AG04449 (cell line): ENCODE data around the gene TSPAN5.

Source experiments
- CTCF ChIA-PET: fragments of 350-600 bp; formaldehyde crosslinking; extraction: SDS; loops from one replicate; lab custom pipeline; 2021; ENCODE audit warnings: antibody characterized with exemption; lab: Yijun Ruan, JAX
- POLR2A ChIA-PET: fragments of 400-600, 350-600 bp; formaldehyde crosslinking; extraction: SDS; loops from one replicate; lab custom pipeline; 2020; ENCODE audit warnings: antibody characterized with exemption, inconsistent platforms; lab: Yijun Ruan, JAX
- DNase-seq: peaks from one replicate; pipeline ENCODE4 v3.0.0-alpha.2; 2010; ENCODE audit warnings: low read depth, low spot score
- H3K4me3 ChIP-seq: 2 replicates; pipeline ENCODE4 v1.5.1; 2011; ENCODE audit warnings: low read depth, mild to moderate bottlenecking, control low read depth, low read length
- TF ChIP-seq, protein P1 (sequence below): IDR thresholded peaks from one replicate; pipeline ENCODE4 v1.5.1; 2011; ENCODE audit warnings: mild to moderate bottlenecking, moderate library complexity, low read length, control low read depth, inconsistent platforms; ENCODE audit not compliant: insufficient read depth; ENCODE audit errors: missing control alignments

Gene TSPAN5

DNA sequence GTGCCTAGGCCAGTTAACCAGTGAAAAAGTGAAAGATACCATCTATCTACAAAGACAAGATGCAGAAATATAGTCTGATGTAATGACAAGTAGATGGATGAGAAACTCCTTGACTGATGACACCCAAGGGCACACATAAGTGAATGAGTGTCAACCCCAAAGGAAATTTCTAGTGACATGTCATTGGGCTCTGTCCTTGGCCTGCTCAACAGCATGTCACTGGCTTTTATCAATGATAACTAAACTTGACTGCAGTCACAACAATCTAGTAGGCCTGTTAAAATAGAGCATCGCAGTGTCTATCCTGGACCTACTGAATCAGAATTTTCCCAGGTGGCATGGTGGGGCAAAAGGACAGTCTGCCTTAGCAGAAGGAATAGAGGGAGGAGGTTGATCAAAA is 155.8 kb downstream of the TSPAN5 start:
- ChIA-PET CTCF (interaction anchor here (1.5 kb wide), 1 partner anchor 35 kb away, joined by 3 read pairs; no protein-coding TSS in a partner anchor), POLR2A (no interaction called here)
- TF ChIP-seq, protein P1, sequence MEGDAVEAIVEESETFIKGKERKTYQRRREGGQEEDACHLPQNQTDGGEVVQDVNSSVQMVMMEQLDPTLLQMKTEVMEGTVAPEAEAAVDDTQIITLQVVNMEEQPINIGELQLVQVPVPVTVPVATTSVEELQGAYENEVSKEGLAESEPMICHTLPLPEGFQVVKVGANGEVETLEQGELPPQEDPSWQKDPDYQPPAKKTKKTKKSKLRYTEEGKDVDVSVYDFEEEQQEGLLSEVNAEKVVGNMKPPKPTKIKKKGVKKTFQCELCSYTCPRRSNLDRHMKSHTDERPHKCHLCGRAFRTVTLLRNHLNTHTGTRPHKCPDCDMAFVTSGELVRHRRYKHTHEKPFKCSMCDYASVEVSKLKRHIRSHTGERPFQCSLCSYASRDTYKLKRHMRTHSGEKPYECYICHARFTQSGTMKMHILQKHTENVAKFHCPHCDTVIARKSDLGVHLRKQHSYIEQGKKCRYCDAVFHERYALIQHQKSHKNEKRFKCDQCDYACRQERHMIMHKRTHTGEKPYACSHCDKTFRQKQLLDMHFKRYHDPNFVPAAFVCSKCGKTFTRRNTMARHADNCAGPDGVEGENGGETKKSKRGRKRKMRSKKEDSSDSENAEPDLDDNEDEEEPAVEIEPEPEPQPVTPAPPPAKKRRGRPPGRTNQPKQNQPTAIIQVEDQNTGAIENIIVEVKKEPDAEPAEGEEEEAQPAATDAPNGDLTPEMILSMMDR: no peak
- no peak overlapping the region for H3K4me3 ChIP-seq
- DNase-seq: no peak

DNA sequence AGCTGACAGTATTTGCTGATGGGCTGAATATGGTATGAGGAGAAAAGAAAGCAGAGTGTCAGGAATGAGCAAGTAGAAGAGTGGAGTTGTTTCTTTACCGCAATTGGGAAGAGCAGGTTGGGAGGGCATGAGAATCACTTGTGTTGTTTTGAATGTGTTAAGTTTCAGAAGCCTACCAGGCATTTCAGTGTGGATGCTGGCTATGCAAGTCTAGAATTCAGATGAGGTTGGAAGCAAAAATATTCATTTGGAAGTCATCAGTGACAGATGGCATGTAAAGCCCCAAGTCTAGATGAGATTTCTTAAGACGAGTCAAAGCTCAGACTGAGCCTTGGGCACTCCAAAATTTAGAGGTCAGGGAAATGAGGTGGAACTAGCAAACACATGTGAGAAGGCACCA is 156.4 kb downstream of the TSPAN5 start:
- TF ChIP-seq, protein P1: no peak
- DNase-seq: no peak
- H3K4me3 ChIP-seq: no peak overlapping the region
- ChIA-PET CTCF (interaction anchor here (1.5 kb wide), 1 partner anchor 34 kb away, joined by 3 read pairs; no protein-coding TSS in a partner anchor), POLR2A (no interaction called here)

DNA sequence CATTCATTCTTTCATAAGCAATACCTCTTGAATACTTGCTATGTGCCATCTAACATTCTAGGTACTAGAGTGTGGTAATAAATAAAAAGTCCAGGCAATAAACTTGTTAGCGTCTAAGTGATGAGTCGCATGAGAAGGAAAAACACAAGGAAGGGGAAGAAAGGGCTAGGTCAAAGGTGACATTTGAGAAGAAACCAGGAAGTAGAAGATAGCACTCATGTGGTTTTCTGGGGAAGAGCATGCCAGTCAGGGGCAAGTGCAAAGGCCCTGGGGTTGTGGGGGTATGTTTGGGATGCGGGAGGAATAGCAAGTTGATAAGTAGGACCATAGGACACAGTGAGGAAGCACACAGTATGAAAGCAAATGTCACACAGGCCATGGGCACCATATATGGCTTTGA is 157.0 kb downstream of the TSPAN5 start:
- ChIA-PET CTCF (no interaction called here), POLR2A (no interaction called here)
- no peak for DNase-seq
- H3K4me3 ChIP-seq: no peak overlapping the region
- TF ChIP-seq, protein P1: no peak

DNA sequence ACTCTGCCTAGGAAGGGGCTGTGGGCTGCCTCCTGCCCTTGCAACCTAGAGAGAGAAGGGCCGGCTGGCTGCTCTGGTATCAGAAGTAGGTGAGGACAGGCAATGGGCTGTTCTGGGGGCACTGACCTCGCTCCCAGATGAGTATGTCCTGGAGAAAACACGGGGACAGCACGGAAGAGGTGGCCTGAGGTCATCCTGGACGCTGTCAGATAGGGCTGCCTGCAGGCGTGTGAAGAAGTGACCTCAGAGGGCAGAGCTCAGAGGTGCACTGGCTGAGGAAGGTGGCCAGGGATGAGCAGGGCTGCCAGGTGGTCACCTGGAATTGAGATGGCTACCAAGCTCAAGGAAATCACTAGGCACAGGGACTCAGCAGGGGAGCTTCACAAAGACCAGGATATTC is 159.6 kb downstream of the TSPAN5 start:
- ChIA-PET POLR2A (no interaction called here), CTCF (interaction anchor here (1.4 kb wide), 1 partner anchor 31 kb away, joined by 4 read pairs; no protein-coding TSS in a partner anchor)
- no peak overlapping the region for H3K4me3 ChIP-seq
- DNase-seq: no peak
- TF ChIP-seq, protein P1: no peak

DNA sequence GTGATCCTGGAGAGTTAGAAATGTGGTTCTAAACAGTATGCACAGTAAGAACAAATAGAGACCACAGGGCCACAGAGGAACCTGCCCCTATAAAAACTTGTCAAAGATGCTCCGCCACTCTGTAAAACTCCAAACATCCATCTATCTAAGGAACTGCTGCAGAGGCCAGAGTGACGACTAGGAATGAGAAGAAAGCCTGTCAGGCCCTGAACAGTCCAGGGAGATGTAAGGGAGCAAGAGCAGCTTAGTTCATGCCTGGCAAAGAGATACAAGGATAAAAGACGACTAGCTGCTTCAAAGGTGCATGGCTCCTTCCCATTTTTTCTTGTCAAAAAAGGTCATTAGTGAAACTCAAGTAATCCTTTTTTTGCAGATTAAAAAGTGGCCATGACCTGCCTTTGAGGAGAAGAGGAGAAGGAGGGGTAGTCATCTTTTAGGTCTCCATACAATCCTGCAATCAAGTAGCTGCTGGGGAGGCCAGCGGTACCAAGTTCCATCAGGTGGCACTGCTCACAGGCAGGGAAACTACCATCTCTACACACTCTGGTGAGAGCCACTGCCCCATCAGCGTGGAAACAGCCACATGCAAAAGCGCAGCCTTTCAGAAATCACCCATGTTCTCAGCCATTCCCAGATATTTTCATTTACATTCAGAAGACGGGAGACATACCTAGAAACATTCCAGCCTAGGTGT is 162.1 kb downstream of the TSPAN5 start:
- H3K4me3 ChIP-seq: no peak overlapping the region
- CTCF ChIA-PET: interaction anchor here (1.4 to 2.0 kb wide), 2 partner anchors 10 to 29 kb away, joined by 3 to 7 read pairs; no protein-coding TSS in a partner anchor
- no peak for DNase-seq
- TF ChIP-seq, protein P1: no peak
- POLR2A ChIA-PET: no interaction called here

DNA sequence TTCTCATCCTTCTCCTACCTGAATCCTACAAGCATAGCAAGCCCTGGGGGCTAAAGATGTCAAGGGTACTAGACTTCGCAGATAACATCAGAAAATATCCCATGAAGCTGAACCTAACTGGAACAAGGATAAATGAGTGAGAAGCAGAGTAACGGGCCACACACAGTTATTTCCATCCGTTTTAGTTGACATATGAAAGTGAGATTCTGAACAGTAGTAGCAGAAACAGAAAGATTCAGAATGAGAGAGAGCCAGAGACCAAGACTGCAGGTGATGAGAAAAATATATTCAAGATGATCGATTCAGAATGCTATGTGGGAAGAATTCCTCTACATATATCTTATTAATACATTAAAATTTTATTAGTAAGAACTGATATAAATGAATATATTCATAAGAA is 165.1 kb downstream of the TSPAN5 start:
- ChIA-PET POLR2A (no interaction called here), CTCF (interaction anchor here (1.2 kb wide), 1 partner anchor 13 kb away, joined by 3 read pairs; no protein-coding TSS in a partner anchor)

More for the DNA sequence above, 165.1 kb downstream of the TSPAN5 start:
- no peak for DNase-seq
- H3K4me3 ChIP-seq: no peak overlapping the region
- TF ChIP-seq, protein P1: no peak
